ENCODE measurements around the gene ERG. TPM values are rescaled to one million over a fixed set of nuclear protein-coding genes. Genes with fewer than 3 reads are reported as not detected.

ERG gene
- total RNA-seq, 4 donors from 2014 or later = 4.2 to 20.6 (median 4.8) TPM

- TF ChIP-seq POLR2A (IDR thresholded peaks at IDR 0.05) (no peak), CTCF (IDR thresholded peaks at IDR 0.05) (no peak)
These were observed 149.0 kb downstream of the ERG start for GRCh38 chr21:38349111-38349746.

GRCh38 chr21:38346286-38346685 is 152.0 kb downstream of the ERG start:
- Histone ChIP-seq H3K4me1 (no peaks in the 10 kb centered on the region), H3K27me3 (no peaks in the 10 kb centered on the region), H3K36me3 (no peaks in the 10 kb centered on the region), H3K4me3 (no peak overlapping the region), H3K9me3 (no peaks in the 10 kb centered on the region), H3K27ac (no peak overlapping the region)
- DNase-seq = no peak
- TF ChIP-seq CTCF (IDR thresholded peaks at IDR 0.05) (no peak), POLR2A (IDR thresholded peaks at IDR 0.05) (no peak)

More at GRCh38 chr21:38349111-38349746, 149.0 kb downstream of the ERG start:
- no peaks in the 10 kb centered on the region for H3K9me3 ChIP-seq
- H3K27ac ChIP-seq = no peak overlapping the region
- no peaks in the 10 kb centered on the region for H3K27me3 ChIP-seq
- H3K36me3 ChIP-seq = no peaks in the 10 kb centered on the region
- no peak for DNase-seq
- H3K4me3 ChIP-seq = no peak overlapping the region
- no peaks in the 10 kb centered on the region for H3K4me1 ChIP-seq

- H3K9me3 ChIP-seq = no peaks in the 10 kb centered on the region
- H3K4me3 ChIP-seq = no peak overlapping the region
- H3K27ac ChIP-seq = no peak overlapping the region
- no peaks in the 10 kb centered on the region for H3K36me3 ChIP-seq
- TF ChIP-seq CTCF (IDR thresholded peaks at IDR 0.05) = no peak
- H3K27me3 ChIP-seq = no peaks in the 10 kb centered on the region
- no peak for DNase-seq
- no peaks in the 10 kb centered on the region for H3K4me1 ChIP-seq
These were observed 154.6 kb downstream of the ERG start for GRCh38 chr21:38343691-38344090.

- H3K36me3 ChIP-seq = no peaks in the 10 kb centered on the region
- DNase-seq = no peak
- H3K27ac ChIP-seq = no peak overlapping the region
- H3K4me1 ChIP-seq = no peaks in the 10 kb centered on the region
- no peaks in the 10 kb centered on the region for H3K9me3 ChIP-seq
- no peaks in the 10 kb centered on the region for H3K27me3 ChIP-seq
- TF ChIP-seq CTCF (IDR thresholded peaks at IDR 0.05) = no peak
- TF ChIP-seq POLR2A (IDR thresholded peaks at IDR 0.05) = no peak
- H3K4me3 ChIP-seq = no peak overlapping the region
These were observed 155.5 kb downstream of the ERG start for GRCh38 chr21:38342739-38343138.

- no peak overlapping the region for H3K4me3 ChIP-seq
- no peaks in the 10 kb centered on the region for H3K27me3 ChIP-seq
- TF ChIP-seq POLR2A (IDR thresholded peaks at IDR 0.05) = no peak
- no peak for TF ChIP-seq CTCF (IDR thresholded peaks at IDR 0.05)
- no peaks in the 10 kb centered on the region for H3K4me1 ChIP-seq
- no peak for DNase-seq
- H3K9me3 ChIP-seq = no peaks in the 10 kb centered on the region
- H3K36me3 ChIP-seq = no peaks in the 10 kb centered on the region
- no peak overlapping the region for H3K27ac ChIP-seq
These were observed 156.7 kb downstream of the ERG start for GRCh38 chr21:38341546-38342012.

GRCh38 chr21:38340131-38340530 is 158.1 kb downstream of the ERG start:
- Histone ChIP-seq H3K9me3 (no peaks in the 10 kb centered on the region), H3K27me3 (no peaks in the 10 kb centered on the region), H3K27ac (no peak overlapping the region), H3K4me1 (no peaks in the 10 kb centered on the region), H3K36me3 (no peaks in the 10 kb centered on the region), H3K4me3 (no peak overlapping the region)
- TF ChIP-seq POLR2A (IDR thresholded peaks at IDR 0.05) (no peak), CTCF (IDR thresholded peaks at IDR 0.05) (no peak)
- DNase-seq = no peak

Measured in Peyer's patch (tissue), 4 donors.